Keratinocyte (primary cell): ENCODE data around the gene ADAT1.

Experiments
- EZH2 ChIP-seq: IDR thresholded peaks from one replicate; pipeline ENCODE4 v1.6.1; 2012; ENCODE audit warnings: inconsistent platforms, mild to moderate bottlenecking, low read length, moderate library complexity
- TF ChIP-seq, protein P1 (sequence below), 3 experiments: IDR thresholded peaks in 1 of 3; conservative IDR thresholded peaks in 1 of 3; optimal IDR thresholded peaks in 1 of 3; 2 replicates in 2 of 3; 3 replicates in 1 of 3; pipeline versions ENCODE3 to v1.5.1; 2011; ENCODE audit warnings: low read length in 3 of 3, mild to moderate bottlenecking in 3 of 3, moderate library complexity in 2 of 3, control low read depth in 1 of 3, inconsistent platforms in 1 of 3; ENCODE audit not compliant: insufficient read depth in 2 of 3; ENCODE audit errors: extremely low read depth in 1 of 3

GRCh38 chr16:75567911-75568310, 55.2 kb downstream of the ADAT1 start:
- TF ChIP-seq, protein P1, sequence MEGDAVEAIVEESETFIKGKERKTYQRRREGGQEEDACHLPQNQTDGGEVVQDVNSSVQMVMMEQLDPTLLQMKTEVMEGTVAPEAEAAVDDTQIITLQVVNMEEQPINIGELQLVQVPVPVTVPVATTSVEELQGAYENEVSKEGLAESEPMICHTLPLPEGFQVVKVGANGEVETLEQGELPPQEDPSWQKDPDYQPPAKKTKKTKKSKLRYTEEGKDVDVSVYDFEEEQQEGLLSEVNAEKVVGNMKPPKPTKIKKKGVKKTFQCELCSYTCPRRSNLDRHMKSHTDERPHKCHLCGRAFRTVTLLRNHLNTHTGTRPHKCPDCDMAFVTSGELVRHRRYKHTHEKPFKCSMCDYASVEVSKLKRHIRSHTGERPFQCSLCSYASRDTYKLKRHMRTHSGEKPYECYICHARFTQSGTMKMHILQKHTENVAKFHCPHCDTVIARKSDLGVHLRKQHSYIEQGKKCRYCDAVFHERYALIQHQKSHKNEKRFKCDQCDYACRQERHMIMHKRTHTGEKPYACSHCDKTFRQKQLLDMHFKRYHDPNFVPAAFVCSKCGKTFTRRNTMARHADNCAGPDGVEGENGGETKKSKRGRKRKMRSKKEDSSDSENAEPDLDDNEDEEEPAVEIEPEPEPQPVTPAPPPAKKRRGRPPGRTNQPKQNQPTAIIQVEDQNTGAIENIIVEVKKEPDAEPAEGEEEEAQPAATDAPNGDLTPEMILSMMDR (optimal IDR thresholded peaks at IDR 0.05 in 1 of 3, IDR thresholded peaks at IDR 0.05 in 1 of 3, conservative IDR thresholded peaks at IDR 0.05 in 1 of 3; ENCODE audit: extremely low read depth in 1 of 3, insufficient read depth in 2 of 3, low read length in 3 of 3), result no peak
- TF ChIP-seq EZH2, result no peak
